Dedifferentiated amniotic fluid mesenchymal stem cell (primary cell): Measurements from ENCODE around the gene DDX21.
"Not testable (repeated sequence)": the region's sequence is repeated elsewhere in the genome, so short reads cannot be mapped to it uniquely, and the experiment has no call there.

Experiments used
- DNase-seq: peaks from one replicate; pipeline ENCODE4 v3.0.0-alpha.2; 2016; ENCODE audit errors: extremely low spot score

Gene DDX21

DNA sequence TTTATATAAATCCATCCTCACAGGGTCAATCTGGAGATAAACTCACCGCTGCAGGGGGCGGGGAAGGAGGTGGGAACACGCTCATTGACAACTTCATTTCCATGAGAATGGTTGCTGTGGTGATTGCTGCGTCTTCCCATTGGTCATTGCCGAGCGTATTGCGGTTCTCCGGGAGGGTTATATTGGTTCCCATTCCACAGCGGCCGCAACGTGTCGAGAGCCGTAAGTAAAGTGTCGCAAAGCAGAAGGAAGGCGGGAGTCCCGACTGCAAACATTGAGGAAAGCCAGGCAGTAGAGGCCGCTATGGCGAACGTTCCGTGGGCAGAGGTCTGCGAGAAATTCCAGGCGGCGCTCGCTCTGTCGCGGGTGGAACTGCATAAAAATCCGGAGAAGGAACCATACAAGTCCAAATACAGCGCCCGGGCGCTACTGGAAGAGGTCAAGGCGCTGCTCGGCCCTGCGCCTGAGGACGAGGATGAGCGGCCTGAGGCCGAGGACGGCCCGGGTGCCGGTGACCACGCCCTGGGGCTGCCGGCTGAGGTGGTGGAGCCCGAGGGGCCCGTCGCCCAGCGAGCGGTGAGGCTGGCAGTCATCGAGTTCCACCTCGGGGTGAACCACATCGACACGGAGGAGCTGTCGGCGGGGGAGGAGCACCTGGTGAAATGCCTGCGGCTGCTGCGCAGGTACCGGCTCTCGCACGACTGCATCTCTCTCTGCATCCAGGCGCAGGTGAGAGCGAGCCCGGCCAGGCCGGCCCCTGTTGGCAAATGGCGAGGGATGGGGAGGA lies 32.8 kb downstream of the DDX21 start, which contains the start of gene KIFBP:
Gene KIFBP, plus strand, starts transcription at position 274 of the 787 bp plus-strand sequence. Its CDS starts 30 bp downstream, at position 304.
- peak; percentile 98 for DNase-seq

DNA sequence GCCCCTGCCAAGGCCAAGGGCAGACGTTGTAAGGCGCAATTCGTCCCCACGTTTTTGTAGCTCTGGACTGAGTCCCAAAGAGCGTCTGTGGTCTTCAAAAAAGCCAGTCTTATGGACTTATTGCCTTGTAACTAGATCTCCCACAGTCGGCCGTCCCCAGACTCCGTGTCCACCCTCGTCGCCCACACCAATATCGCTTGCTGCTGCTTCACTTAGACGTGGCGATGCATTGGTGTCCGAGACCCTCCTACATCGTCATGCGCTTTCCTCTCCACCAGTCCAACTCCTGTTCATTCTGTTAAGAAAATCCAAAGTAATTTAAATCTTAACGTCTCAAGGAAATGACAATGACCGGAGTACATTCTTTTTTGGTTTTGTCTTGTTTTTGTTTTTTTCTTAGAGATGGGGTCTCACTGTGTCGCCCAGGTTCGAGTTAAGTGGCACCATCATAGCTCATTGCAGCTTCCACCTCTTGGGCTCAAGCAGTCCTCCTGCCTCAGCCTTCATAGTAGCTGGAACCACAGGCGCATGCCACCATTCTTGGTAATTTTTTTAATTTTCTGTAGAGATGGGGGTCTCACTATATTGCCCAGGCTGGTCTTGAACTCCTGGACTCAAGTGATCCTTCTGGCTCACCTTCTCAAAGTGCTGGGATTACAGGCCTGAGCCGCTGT lies 33.5 kb downstream of the DDX21 start:
- DNase-seq = no peak

DNA sequence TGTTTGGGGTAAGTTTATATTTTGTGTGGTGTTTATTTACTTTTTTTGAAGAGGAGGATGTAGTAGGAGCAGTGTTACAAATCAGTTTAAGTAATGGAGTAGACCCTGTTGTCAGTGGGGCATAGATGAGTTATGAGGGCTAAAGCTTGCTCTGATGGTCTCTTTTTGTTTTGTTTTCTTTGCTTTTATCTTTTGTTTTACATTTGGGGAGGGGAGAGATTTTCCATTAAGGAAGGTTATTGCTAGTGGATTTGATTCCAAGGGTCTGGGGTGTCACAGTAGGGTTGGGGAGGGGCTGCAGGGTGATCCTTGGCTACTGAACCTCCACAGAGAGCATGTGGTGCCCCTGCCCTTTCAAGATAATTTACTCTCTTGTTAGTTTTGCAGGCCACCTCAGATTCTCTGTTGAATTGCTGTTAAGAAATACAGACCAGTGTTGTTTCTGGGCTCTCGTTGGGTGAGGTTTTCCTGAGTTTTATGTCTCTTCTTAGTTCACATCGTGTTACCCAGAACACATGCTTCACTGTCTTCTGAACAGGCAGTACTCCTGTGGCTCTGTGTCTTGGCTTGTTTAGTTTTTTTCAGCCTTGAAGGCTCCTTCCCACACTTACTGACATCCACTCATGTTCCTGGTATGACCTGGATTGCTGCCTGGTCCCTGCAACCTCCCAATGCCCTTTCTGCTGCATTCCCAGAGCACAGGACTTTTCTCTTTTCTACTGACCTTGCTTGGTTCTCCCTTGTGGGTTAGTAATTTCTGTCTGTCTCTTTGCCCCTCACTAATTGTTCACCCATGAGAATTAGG lies 36.9 kb downstream of the DDX21 start:
- DNase-seq = peak; percentile 79

DNA sequence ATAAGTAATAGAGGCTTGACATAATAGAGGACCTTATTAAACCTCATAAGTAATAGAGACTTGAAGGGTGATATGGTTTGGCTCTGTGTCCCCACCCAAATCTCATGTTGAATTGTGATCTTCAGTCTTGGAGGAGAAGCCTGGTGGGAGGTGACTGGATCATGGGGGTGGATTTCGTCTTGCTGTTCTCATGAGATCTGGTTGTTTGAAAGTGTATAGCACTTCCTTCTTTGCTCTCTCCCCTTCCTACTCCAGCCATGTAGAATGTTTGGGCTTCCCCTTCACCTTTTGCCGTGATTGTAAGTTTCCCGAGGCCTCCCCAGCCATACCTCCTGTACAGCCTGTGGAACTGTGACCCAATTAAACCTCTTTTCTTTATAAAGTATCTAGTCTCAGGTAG lies 41.2 kb downstream of the DDX21 start:
- DNase-seq = no peak

DNA sequence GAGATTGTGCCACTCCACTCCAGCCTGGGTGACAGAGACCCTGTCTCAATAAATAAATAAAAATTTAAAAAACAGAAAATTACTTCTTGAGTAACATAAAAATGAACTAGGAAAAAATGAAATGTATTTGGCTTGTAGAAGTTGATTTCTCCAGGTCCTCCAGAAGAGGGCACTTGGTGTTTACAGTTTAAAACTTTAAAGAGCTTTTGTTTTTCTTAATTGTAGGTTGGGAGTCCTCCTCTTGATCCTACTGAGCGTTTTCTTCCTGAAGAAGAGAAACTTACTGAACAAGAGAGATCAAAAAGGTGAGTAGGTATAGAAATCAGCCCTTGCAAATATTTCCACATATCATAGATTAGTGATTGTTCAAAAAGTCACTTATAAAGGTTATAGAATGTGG lies 48.9 kb downstream of the DDX21 start:
- peak; percentile 73 for DNase-seq

DNA sequence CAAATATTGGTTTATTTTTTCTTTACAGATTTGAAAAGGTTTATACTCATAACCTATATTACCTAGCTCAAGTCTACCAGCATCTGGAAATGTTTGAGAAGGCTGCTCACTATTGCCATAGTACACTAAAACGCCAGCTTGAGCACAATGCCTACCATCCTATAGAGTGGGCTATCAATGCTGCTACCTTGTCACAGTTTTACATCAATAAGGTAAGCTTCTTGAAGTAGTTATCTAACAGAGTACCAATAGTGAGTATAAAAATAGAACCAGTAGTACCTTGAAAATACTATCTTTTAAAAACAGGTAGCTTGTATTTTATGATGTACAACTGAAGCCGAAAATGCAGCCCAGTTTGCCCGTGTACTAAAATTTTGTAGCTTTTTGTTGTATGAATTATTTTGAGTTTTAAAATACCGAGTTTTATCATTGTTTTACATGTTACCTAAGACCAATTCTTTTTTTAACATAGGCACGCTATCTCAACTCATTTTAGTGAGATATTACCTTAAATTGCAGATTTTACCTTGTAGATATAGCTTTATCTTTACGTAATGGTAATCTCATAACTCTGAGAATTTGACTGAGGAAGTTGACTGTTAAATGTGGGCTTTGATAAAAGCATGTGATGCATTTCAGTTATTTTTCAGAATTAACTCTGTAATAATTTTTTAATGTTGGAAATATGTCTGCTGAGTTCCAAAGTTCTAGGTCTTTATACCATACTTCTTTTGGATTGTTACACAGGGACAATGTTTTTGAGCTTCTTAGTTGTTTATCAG lies 49.9 kb downstream of the DDX21 start:
- DNase-seq = no peak

DNA sequence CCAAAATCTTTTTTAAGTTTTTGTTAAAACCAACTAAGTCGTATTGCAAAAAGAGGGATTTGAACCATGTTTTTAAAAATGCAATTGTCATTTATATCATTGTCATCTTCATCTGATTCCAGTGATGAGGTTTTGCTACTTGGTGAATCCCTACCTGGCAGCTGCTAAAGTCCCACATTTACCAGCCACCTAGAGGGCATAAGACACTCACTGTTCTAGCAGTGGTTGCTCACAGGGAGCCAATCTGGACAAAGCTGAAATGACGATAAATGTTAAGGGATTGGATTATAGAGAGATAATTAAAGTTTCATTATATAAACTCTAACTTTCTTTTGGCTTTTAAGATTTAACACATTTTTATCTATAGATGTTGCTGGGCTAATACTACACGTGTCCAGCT lies 51.3 kb downstream of the DDX21 start:
- DNase-seq = no peak

DNA sequence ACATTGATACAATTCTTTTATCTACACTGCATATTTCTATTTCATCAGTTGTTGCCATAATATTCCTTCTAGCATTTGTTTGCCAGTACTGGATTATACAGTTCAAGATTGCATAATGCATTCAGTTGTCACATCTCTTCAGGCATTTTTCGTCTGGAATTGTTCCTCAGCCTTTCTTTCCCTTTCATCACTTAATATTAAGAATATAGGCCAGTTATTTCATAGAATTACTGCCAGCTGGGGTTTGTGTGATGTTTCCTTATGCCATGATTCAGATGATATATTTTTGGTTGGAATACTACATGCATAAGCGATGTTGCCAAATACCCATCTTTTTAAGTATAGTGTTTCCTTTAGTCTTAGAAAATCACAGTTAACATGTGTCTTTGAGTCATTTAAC lies 53.4 kb downstream of the DDX21 start:
- DNase-seq = peak; percentile 58

DNA sequence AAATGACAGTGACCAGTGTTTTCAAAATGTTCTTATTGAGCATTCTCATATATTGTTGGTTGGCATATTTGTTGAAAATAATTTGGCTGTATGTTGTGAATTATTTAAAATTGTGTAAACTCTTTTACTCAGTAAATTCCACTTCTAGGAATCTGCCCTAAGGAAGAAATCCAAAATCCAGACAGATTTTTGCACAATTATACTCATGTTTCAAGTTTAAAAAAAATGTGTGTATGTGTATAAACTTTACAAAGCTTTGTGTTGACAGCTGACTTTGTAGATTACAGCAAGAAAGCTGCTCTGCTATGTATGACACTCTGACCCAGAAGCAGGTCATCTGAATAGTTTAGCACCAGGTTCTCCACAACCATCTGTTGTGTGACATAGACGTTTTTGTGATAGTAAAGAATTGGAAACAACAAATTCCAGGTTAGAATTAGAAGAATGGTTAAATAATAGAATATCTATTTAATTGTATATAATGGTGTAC lies 54.2 kb downstream of the DDX21 start:
- DNase-seq = no peak

DNA sequence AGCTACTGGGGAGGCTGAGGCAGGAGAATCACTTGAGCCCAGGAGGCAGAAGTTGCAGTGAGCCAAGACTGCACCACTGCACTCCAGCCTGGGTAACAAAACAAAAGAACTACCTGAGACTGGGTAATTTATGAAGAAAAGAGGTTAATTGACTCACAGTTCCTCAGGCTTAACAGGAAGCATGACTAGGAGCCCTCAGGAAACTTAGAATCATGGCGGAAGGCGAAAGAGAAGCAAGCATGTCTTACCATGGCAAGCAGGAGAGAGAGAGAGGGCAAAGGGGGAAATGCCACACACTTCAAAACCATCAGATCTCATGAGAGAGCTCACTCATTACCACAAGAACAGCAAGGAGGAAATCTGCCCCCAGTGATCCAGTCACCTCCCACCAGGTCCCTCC lies 56.8 kb downstream of the DDX21 start:
- not testable (repeated sequence) for DNase-seq

DNA sequence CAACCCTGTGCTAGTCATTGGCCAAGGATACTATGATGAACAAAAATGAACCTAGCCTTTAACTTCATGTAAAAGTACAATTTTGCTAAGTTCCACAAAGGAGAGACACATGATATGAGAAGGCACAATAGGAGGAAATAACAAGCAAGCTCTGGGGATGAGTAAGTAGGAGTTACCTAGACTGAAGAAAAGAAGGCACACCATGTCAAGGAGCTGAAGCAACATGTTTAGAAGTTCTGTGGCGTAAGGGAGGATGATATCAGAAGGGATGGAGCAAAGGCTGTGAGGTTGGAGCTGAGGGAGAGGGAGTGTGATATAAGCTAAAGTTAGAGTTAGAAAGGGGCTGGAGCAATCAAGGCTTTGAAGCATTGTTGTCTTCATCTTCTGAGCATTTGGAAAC lies 58.2 kb downstream of the DDX21 start:
- DNase-seq = no peak

DNA sequence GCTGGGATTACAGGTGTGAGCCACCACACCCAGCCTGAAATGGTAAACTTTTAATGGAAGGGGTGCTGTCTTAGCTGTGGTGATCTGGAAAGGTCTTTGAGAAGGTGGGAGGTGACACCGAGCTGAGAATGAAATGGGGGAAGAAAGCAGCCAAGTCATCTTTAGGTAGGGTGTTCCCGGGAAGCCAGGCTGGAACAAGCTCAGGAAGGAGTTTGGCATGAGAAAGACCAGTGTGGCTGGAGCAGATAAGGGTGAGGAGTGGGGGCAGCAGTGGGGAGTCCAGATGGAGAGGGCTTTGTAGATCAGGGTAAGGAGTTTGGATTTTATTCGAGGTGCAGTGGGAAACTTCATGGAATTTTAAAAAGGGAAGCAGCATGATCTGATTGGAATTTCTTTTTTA lies 62.6 kb downstream of the DDX21 start:
- DNase-seq = no peak

DNA sequence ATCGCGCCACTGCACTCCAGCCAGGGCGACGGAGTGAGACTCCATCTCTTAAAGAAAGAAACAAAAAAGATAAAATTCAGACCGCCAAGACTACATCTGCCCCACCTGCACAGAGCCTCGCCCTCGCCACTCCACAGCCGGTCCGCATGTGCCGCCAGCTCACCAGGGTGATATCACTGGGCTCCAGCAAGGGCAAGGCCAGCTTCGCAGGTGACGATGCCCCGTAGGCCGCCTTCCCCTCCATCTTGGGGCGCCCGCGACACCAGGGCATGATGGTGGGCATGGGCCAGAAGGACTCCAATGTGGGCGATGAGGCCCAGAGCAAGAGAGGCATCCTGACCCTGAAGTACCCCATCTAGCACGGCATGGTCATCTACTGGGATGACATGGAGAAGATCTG lies 66.6 kb downstream of the DDX21 start:
- DNase-seq = no peak

DNA sequence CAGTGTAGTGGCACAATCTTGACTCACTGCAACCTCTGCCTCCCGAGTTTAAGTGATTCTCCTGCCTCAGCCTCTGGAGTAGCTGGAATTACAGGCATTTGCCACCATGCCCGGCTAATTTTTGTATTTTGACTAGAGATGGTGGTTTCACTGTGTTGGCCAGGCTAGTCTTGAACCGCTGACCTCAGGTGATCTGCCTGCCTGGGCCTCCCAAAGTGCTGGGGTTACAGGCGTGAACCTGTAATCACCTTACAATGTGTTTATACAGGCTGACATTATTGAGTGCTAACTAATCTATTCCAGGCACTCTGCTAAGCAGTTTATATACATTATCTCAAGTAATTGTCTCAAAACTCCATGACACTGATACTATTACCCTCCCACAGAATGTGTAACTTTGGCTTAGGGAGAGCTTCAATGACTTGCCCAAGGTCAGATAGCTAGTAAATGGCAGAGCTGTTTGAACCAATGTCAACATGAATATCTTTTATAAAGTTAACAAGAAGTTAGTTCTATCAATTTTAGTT lies 69.5 kb downstream of the DDX21 start:
- no peak for DNase-seq

DNA sequence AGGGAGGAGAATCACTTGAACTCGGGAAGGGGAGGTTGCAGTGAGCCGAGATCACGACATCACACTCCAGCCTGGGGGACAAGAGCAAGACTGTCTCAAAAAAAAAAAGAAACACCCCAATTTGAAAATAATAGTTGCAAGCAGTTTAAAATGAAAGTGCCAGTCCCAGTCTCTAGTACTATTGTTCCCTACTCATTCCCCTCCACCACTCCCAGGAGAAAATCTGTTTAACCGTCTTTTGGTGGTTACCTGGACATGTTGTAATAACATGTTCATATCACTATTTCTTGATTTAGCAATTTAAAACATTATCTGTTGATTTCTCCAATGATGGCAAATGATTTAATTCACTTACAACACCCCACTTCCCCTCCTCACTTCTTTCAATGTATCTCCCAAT lies 77.3 kb downstream of the DDX21 start:
- no peak for DNase-seq
